Activated CD8-positive, alpha-beta memory T cell treated with anti-CD3 and anti-CD28 coated beads for 4 hours (primary cell): Measurements from ENCODE around the gene ARL10.
A peak's percentile ranks its signal among the peaks of the same experiment; 100 is the strongest.
"Not testable (repeated sequence)": the region's sequence is repeated elsewhere in the genome, so short reads cannot be mapped to it uniquely, and the experiment has no call there.

ENCODE experiments used
- DNase-seq, 2 donors: peaks; one replicate each; pipeline ENCODE4 v3.0.0-alpha.2; 2020; ENCODE audit warnings: low read depth in 2 of 2

Gene ARL10

GRCh38 chr5:176388444-176389134 lies 23.3 kb downstream of the ARL10 start, which contains the start of the genes HIGD2A and NOP16:
Gene HIGD2A, plus strand, starts transcription at chr5:176388751. Its CDS starts 69 bp downstream, at chr5:176388820.
Gene NOP16, minus strand, starts transcription at chr5:176388598. Its CDS starts 59 bp downstream, at chr5:176388539.
- DNase-seq = peak; percentile 98 to 99

- DNase-seq = no peak
Observed at GRCh38 chr5:176389135-176390123, 24.1 kb downstream of the ARL10 start.

- DNase-seq = no peak
Observed at GRCh38 chr5:176391479-176391878, 26.2 kb downstream of the ARL10 start.

- DNase-seq = no peak
Observed at GRCh38 chr5:176391999-176392398, 26.7 kb downstream of the ARL10 start.

- no peak for DNase-seq
Observed at GRCh38 chr5:176392526-176392925, 27.2 kb downstream of the ARL10 start.

GRCh38 chr5:176394096-176394495 lies 28.8 kb downstream of the ARL10 start:
- no peak for DNase-seq

GRCh38 chr5:176394881-176395675 lies 29.8 kb downstream of the ARL10 start:
- DNase-seq = no peak

GRCh38 chr5:176396330-176396729 lies 31.0 kb downstream of the ARL10 start:
- no peak for DNase-seq

GRCh38 chr5:176397736-176398420 lies 32.6 kb downstream of the ARL10 start:
- DNase-seq = no peak

- DNase-seq = no peak
Observed at GRCh38 chr5:176400382-176401156, 35.3 kb downstream of the ARL10 start.

- no peak for DNase-seq
Observed at GRCh38 chr5:176401281-176402205, 36.3 kb downstream of the ARL10 start.

GRCh38 chr5:176405656-176406435 lies 40.6 kb downstream of the ARL10 start:
- DNase-seq = no peak

GRCh38 chr5:176406436-176407052 lies 41.3 kb downstream of the ARL10 start:
- DNase-seq = no peak

GRCh38 chr5:176407456-176408251 lies 42.4 kb downstream of the ARL10 start:
- no peak for DNase-seq

GRCh38 chr5:176408252-176408573 lies 42.9 kb downstream of the ARL10 start:
- not testable (repeated sequence) for DNase-seq

- DNase-seq = no peak
Observed at GRCh38 chr5:176408590-176408989, 43.3 kb downstream of the ARL10 start.

- no peak for DNase-seq
Observed at GRCh38 chr5:176409765-176410164, 44.5 kb downstream of the ARL10 start.
